Lung (tissue), 12 donors: ENCODE measurements around the gene COLEC11. TPM values are rescaled to one million over a fixed set of nuclear protein-coding genes. Genes with fewer than 3 reads are reported as not detected.

ENCODE experiments used
- ATAC-seq: fragments of 200-7000 bp; cut with Tn5 transposase; one replicate; pipeline ENCODE4 v1.9.1; 2020; ENCODE audit warnings: moderate number of reproducible peaks; ENCODE audit not compliant: insufficient read depth, low FRiP score
- DNase-seq, 3 donors: peaks; one replicate each; pipeline ENCODE4 v3.0.0-alpha.2; 2013 to 2017
- H3K27ac ChIP-seq, 2 donors: one replicate each; pipeline ENCODE4 v1.5.1; 2013; ENCODE audit warnings: mild to moderate bottlenecking in 2 of 2, moderate library complexity in 2 of 2, control low read depth in 1 of 2, inconsistent platforms in 1 of 2, low read depth in 1 of 2, low read length in 1 of 2
- H3K27me3 ChIP-seq, 3 donors: one replicate each; pipeline ENCODE4 v1.5.1; 2013; ENCODE audit warnings: low read length in 2 of 3; ENCODE audit not compliant: control insufficient read depth in 3 of 3, insufficient read depth in 3 of 3
- H3K36me3 ChIP-seq, 4 donors: one replicate each; pipeline ENCODE4 v1.5.1; 2013; ENCODE audit warnings: low read length in 4 of 4, mild to moderate bottlenecking in 1 of 4, moderate library complexity in 1 of 4; ENCODE audit not compliant: control insufficient read depth in 4 of 4, insufficient read depth in 4 of 4
- H3K4me1 ChIP-seq, 5 donors: one replicate each; pipeline ENCODE4 v1.5.1; 2013; ENCODE audit warnings: low read length in 5 of 5, mild to moderate bottlenecking in 2 of 5, moderate library complexity in 1 of 5; ENCODE audit not compliant: control insufficient read depth in 5 of 5, insufficient read depth in 5 of 5
- H3K4me3 ChIP-seq: one replicate; pipeline ENCODE4 v1.5.1; 2013; ENCODE audit warnings: mild to moderate bottlenecking, control low read depth, moderate library complexity
- H3K9ac ChIP-seq, 2 donors: one replicate each; pipeline ENCODE4 v1.5.1; 2013; ENCODE audit warnings: low read length in 2 of 2, control low read depth in 1 of 2; ENCODE audit not compliant: insufficient read depth in 1 of 2
- H3K9me3 ChIP-seq, 4 donors: one replicate each; pipeline ENCODE4 v1.5.1; 2013; ENCODE audit warnings: low read length in 3 of 4, mild to moderate bottlenecking in 1 of 4, moderate library complexity in 1 of 4; ENCODE audit not compliant: control insufficient read depth in 4 of 4, insufficient read depth in 3 of 4
- WGBS, 2 donors: extraction: QIAGEN DNeasy Blood & Tissue Kit; methylation state at CpG; one replicate each; pipeline ENCODE4 v1.1.7; 2013; 5-methylcytosine and 5-hydroxymethylcytosine counted together
- polyA plus RNA-seq, 2 donors: library from polyadenylated mRNA; stranded (reverse); fragments of 200-250 nt; gene quantifications; one replicate each; pipeline ENCODE4 v1.2.1, GENCODE V29; 2013
- total RNA-seq, 2 donors: library from RNA; depleted of rRNA in 1 of 2; stranded (reverse); fragments of >200 nt in 1 of 2; gene quantifications; one replicate each; pipeline ENCODE4 v1.2.1, GENCODE V29; 2014 to 2021
- TF ChIP-seq, protein P1 (sequence below): IDR thresholded peaks from 2 replicates; pipeline ENCODE4 v1.5.1; 2012; ENCODE audit warnings: mild to moderate bottlenecking; ENCODE audit errors: control extremely low read depth, extremely low read depth
- donor health status: control.
- donor health status: control.
- donor health status: Bipolar disorder and iron deficiency.
- donor health status: healthy.
- donor health status: DM: yes; HTN: yes; CAD: no.

COLEC11 gene
- total and polyA plus RNA-seq, 4 donors: 0.71 to 3.7 (median 1.9) TPM

DNA sequence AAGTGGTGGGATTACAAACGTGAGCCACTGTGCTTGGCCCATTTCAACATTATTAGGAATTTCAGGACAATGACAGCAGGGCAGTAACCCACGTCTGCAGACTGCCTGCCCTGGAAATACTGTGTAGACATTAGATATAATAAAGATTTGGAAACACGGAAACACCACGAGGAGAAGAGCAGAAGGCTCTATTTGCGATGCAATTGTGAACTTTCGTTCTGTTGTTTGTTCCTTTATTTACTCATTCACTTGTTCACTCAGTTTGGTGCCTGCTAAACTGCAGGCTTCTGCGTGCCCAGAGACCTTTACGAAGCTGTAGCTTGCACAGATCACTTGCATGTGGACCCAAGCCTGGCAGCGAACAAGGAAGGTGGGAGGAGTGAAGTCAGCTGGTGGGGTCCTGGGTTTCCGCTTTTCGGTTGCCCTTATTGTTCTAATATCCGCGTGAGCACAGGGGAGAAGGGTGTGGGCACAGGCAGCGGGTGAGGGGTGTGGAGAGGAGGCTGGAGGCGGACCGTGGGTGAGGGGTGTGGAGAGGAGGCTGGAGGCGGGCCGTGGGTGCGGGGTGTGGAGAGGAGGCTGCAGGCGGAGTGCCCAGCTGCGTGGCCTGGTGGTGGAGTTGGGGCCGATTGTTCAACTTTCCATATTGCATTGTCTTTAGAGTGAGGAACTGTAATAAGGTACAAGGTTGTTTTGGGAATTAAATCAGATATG lies 3.4 kb downstream of the COLEC11 start:
- WGBS, 2 donors: 75 to 83% methylated on average over 22 of the region's 22 CpGs
- no peak overlapping the region for H3K4me3 ChIP-seq
- TF ChIP-seq, protein P1, sequence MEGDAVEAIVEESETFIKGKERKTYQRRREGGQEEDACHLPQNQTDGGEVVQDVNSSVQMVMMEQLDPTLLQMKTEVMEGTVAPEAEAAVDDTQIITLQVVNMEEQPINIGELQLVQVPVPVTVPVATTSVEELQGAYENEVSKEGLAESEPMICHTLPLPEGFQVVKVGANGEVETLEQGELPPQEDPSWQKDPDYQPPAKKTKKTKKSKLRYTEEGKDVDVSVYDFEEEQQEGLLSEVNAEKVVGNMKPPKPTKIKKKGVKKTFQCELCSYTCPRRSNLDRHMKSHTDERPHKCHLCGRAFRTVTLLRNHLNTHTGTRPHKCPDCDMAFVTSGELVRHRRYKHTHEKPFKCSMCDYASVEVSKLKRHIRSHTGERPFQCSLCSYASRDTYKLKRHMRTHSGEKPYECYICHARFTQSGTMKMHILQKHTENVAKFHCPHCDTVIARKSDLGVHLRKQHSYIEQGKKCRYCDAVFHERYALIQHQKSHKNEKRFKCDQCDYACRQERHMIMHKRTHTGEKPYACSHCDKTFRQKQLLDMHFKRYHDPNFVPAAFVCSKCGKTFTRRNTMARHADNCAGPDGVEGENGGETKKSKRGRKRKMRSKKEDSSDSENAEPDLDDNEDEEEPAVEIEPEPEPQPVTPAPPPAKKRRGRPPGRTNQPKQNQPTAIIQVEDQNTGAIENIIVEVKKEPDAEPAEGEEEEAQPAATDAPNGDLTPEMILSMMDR: no peak
- DNase-seq (no peak), ATAC-seq (no peak)
- no peaks in the 10 kb centered on the region for H3K36me3 ChIP-seq
- no peak overlapping the region for H3K9ac ChIP-seq
- H3K4me1 ChIP-seq: peaks cover 0 to 36% (median 8%) of the 10 kb centered on the region in 5 donors
- no peaks in the 10 kb centered on the region for H3K27me3 ChIP-seq
- peak overlapping the region in 1 of 2 donors; percentile 26 for H3K27ac ChIP-seq
- no peaks in the 10 kb centered on the region for H3K9me3 ChIP-seq

DNA sequence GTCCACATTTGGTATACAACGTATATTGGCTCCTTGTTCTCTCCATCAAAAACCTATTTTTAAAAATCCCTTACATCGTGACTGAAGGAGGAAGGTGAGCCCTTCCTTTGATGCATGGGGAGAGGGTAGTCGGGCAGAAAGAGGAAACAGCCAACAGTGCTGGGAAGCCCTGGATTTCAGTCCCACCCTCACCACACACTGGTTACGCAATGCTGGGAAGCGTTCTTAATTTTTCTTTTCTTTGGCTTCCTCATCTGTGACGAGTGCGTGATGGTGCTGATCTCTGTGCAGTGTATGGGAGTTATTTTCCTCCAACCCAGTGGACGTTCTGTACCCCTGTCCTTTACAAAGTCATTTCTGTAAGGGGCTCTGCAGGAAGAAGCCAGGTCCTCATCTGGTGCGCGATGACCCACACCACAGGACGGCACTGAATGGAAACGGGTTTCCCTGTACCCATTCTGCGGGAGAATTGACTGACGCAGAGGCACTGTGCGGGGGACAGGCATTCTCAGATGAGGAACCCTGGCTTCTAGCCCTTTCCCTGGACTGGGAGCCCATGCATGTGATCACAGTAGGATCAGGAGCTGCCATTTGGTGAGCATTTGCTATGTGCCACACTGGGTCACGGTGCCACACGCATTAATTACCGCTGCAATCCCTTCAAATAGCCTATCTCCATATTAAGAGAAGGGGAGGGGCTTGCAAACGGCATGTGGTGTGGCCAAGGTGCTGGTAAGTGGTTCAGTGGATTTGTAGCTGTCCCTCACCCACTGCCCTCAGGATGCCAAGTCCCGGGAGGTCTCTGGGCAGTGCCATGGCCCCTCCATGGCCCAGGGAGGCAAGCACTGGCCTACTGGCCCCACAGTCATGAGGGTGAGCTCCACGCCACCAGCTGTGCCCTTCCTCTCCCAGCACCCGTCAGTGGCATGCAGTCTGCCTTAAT lies 4.3 kb downstream of the COLEC11 start:
- Histone ChIP-seq H3K9me3 (no peaks in the 10 kb centered on the region), H3K9ac (no peak overlapping the region), H3K4me3 (no peak overlapping the region), H3K27ac (no peak overlapping the region), H3K36me3 (no peaks in the 10 kb centered on the region), H3K4me1 (peaks cover 0 to 34% (median 8%) of the 10 kb centered on the region in 5 donors), H3K27me3 (no peaks in the 10 kb centered on the region)
- ATAC-seq: no peak
- TF ChIP-seq, protein P1: no peak
- WGBS, 2 donors: 79 to 82% methylated on average over 22 of the region's 22 CpGs
- no peak for DNase-seq

DNA sequence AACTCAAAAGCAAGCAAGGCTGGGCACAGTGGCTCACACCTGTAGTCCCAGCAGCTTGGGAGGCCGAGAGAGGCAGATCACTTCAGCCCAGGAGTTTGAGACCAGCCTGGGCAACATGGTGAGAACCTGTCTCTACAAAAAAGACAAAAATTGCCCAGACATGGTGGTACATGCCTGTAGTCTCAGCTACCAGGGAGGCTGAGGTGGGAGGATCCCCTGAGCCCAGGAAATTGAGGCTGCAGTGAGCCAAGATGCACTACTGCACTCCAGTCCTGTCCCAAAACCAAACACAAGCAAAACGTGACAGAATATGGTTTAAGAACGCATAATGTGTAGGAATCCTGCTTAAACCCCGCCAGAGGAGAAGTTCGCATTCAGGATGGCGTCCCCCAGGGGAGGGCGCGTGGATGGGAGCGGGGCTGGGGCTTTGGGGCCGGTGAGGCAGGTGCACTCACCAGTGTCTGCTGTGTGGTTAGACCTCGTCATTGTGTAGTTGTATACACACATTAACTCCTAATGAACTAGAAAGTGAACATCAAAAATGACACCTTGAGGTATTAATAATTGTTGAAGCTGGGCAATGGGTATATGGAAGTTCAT lies 5.4 kb downstream of the COLEC11 start:
- no peaks in the 10 kb centered on the region for H3K9me3 ChIP-seq
- no peak for ATAC-seq
- peaks cover 0 to 28% (median 6%) of the 10 kb centered on the region in 5 donors for H3K4me1 ChIP-seq
- no peaks in the 10 kb centered on the region for H3K27me3 ChIP-seq
- no peaks in the 10 kb centered on the region for H3K36me3 ChIP-seq
- H3K4me3 ChIP-seq: no peak overlapping the region
- WGBS, 2 donors: 88% methylated on average over 11 of the region's 11 CpGs
- H3K9ac ChIP-seq: no peak overlapping the region
- DNase-seq: no peak
- no peak overlapping the region for H3K27ac ChIP-seq
- TF ChIP-seq, protein P1: no peak
